ENCODE results near the gene CFP. TPM values are rescaled to one million over a fixed set of nuclear protein-coding genes. Genes with fewer than 3 reads are reported as not detected.

The CFP gene
- total RNA-seq, 1 donor from 2014 or later = 0.51 TPM

- Mint-ChIP-seq H3K27me3 (no peaks in the 10 kb centered on the region), H3K4me1 (ENCODE audit: unreplicated experiment) (no peaks in the 10 kb centered on the region), H3K36me3 (peaks cover 5% of the 10 kb centered on the region), H3K9me3 (no peaks in the 10 kb centered on the region), H3K27ac (no peak overlapping the region), H3K4me3 (no peak overlapping the region)
- no peak for TF ChIP-seq CTCF (conservative IDR thresholded peaks at IDR 0.05)
- no peak for DNase-seq (ENCODE audit: extremely low spot score, unreplicated experiment)
These were observed 42.4 kb downstream of the CFP start for GRCh38 chrX:47587091-47587891.

GRCh38 chrX:47586043-47586787 is 43.5 kb downstream of the CFP start:
- no peak for DNase-seq (ENCODE audit: extremely low spot score, unreplicated experiment)
- Mint-ChIP-seq H3K27me3 (no peaks in the 10 kb centered on the region), H3K4me3 (no peak overlapping the region), H3K9me3 (no peaks in the 10 kb centered on the region), H3K36me3 (peaks cover 5% of the 10 kb centered on the region), H3K4me1 (ENCODE audit: unreplicated experiment) (peaks cover 5% of the 10 kb centered on the region), H3K27ac (no peak overlapping the region)
- no peak for TF ChIP-seq CTCF (conservative IDR thresholded peaks at IDR 0.05)

- DNase-seq (ENCODE audit: extremely low spot score, unreplicated experiment) = no peak
- peaks cover 5% of the 10 kb centered on the region for H3K4me1 Mint-ChIP-seq (ENCODE audit: unreplicated experiment)
- H3K9me3 Mint-ChIP-seq = no peaks in the 10 kb centered on the region
- H3K27me3 Mint-ChIP-seq = no peaks in the 10 kb centered on the region
- H3K36me3 Mint-ChIP-seq = peaks cover 5% of the 10 kb centered on the region
- H3K27ac Mint-ChIP-seq = no peak overlapping the region
- no peak overlapping the region for H3K4me3 Mint-ChIP-seq
- no peak for TF ChIP-seq CTCF (conservative IDR thresholded peaks at IDR 0.05)
These were observed 44.5 kb downstream of the CFP start for GRCh38 chrX:47585273-47585672.

- Mint-ChIP-seq H3K4me3 (no peak overlapping the region), H3K9me3 (no peaks in the 10 kb centered on the region), H3K4me1 (ENCODE audit: unreplicated experiment) (peaks cover 5% of the 10 kb centered on the region), H3K36me3 (peaks cover 5% of the 10 kb centered on the region), H3K27ac (no peak overlapping the region), H3K27me3 (no peaks in the 10 kb centered on the region)
- TF ChIP-seq CTCF (conservative IDR thresholded peaks at IDR 0.05) = no peak
- DNase-seq (ENCODE audit: extremely low spot score, unreplicated experiment) = no peak
These were observed 45.0 kb downstream of the CFP start for GRCh38 chrX:47584714-47585113.

GRCh38 chrX:47583240-47583861 is 46.4 kb downstream of the CFP start:
- no peak for TF ChIP-seq CTCF (conservative IDR thresholded peaks at IDR 0.05)
- Mint-ChIP-seq H3K4me1 (ENCODE audit: unreplicated experiment) (peaks cover 5% of the 10 kb centered on the region), H3K27me3 (no peaks in the 10 kb centered on the region), H3K27ac (no peak overlapping the region), H3K4me3 (peak overlapping the region; percentile 38), H3K9me3 (no peaks in the 10 kb centered on the region), H3K36me3 (peaks cover 5% of the 10 kb centered on the region)
- DNase-seq (ENCODE audit: extremely low spot score, unreplicated experiment) = no peak

Measured in type B pancreatic cell (in vitro differentiated cells).